ENCODE data around the gene PPP3CA. TPM values are rescaled to one million over a fixed set of nuclear protein-coding genes. Genes with fewer than 3 reads are reported as not detected.

Gene PPP3CA
- total and polyA plus RNA-seq, 2 of the 13 experiments (the other 11 are each of a cell fraction or from before 2014, with no cell fraction given) = 4.8 to 13.2 TPM

GRCh38 chr4:101345596-101346350, 1.6 kb downstream of the PPP3CA start (continued):
- TF ChIP-seq, protein P1, sequence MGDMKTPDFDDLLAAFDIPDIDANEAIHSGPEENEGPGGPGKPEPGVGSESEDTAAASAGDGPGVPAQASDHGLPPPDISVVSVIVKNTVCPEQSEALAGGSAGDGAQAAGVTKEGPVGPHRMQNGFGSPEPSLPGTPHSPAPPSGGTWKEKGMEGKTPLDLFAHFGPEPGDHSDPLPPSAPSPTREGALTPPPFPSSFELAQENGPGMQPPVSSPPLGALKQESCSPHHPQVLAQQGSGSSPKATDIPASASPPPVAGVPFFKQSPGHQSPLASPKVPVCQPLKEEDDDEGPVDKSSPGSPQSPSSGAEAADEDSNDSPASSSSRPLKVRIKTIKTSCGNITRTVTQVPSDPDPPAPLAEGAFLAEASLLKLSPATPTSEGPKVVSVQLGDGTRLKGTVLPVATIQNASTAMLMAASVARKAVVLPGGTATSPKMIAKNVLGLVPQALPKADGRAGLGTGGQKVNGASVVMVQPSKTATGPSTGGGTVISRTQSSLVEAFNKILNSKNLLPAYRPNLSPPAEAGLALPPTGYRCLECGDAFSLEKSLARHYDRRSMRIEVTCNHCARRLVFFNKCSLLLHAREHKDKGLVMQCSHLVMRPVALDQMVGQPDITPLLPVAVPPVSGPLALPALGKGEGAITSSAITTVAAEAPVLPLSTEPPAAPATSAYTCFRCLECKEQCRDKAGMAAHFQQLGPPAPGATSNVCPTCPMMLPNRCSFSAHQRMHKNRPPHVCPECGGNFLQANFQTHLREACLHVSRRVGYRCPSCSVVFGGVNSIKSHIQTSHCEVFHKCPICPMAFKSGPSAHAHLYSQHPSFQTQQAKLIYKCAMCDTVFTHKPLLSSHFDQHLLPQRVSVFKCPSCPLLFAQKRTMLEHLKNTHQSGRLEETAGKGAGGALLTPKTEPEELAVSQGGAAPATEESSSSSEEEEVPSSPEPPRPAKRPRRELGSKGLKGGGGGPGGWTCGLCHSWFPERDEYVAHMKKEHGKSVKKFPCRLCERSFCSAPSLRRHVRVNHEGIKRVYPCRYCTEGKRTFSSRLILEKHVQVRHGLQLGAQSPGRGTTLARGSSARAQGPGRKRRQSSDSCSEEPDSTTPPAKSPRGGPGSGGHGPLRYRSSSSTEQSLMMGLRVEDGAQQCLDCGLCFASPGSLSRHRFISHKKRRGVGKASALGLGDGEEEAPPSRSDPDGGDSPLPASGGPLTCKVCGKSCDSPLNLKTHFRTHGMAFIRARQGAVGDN (CRISPR knock-in tag; IDR thresholded peaks at IDR 0.05) = peak; percentile 24; the same call in 1 of the 2 replicates
- no peak for TF ChIP-seq CBX1 (IDR thresholded peaks at IDR 0.05; ENCODE audit: low read depth)
- TF ChIP-seq SAP130 (CRISPR knock-in tag; IDR thresholded peaks at IDR 0.05; ENCODE audit: low read depth) = peak; percentile 24; the same call in 1 of the 2 replicates
- peak; percentile 44; the same call in 1 of the 2 replicates for TF ChIP-seq ZNF501 (CRISPR knock-in tag; IDR thresholded peaks at IDR 0.05)
- no peak for TF ChIP-seq ZNF281 (CRISPR knock-in tag; IDR thresholded peaks at IDR 0.05; ENCODE audit: borderline replicate concordance)
- 0 out of 2 replicates have a peak, but pooled peaks have one; percentile 95 for TF ChIP-seq ZNF10 (CRISPR knock-in tag; IDR thresholded peaks at IDR 0.05; ENCODE audit: borderline replicate concordance, low read depth)
- TF ChIP-seq FIP1L1 (IDR thresholded peaks at IDR 0.05; ENCODE audit: borderline replicate concordance, insufficient read depth, low read depth, low read length) = no peak
- TF ChIP-seq ZMYM4 (CRISPR knock-in tag; IDR thresholded peaks at IDR 0.05) = 0 out of 2 replicates have a peak, but pooled peaks have one; percentile 28
- TF ChIP-seq ARID4A (CRISPR knock-in tag; IDR thresholded peaks at IDR 0.05; ENCODE audit: borderline replicate concordance) = peak; percentile 33; the same call in 1 of the 2 replicates
- 0 out of 2 replicates have a peak, but pooled peaks have one; percentile 61 for TF ChIP-seq ZNF382 (CRISPR knock-in tag; IDR thresholded peaks at IDR 0.05; ENCODE audit: borderline replicate concordance)
- TF ChIP-seq NR2F1 (CRISPR knock-in tag; IDR thresholded peaks at IDR 0.05) = no peak
- TF ChIP-seq ZNF33A (CRISPR knock-in tag; IDR thresholded peaks at IDR 0.05; ENCODE audit: borderline replicate concordance) = no peak
- 0 out of 2 replicates have a peak, but pooled peaks have one; percentile 37 for TF ChIP-seq HNF1B (CRISPR knock-in tag; IDR thresholded peaks at IDR 0.05)
- TF ChIP-seq KMT2A (CRISPR knock-in tag; IDR thresholded peaks at IDR 0.05) = peak; percentile 63
